Measurements from ENCODE around the gene BHLHE23.

The BHLHE23 gene

DNA sequence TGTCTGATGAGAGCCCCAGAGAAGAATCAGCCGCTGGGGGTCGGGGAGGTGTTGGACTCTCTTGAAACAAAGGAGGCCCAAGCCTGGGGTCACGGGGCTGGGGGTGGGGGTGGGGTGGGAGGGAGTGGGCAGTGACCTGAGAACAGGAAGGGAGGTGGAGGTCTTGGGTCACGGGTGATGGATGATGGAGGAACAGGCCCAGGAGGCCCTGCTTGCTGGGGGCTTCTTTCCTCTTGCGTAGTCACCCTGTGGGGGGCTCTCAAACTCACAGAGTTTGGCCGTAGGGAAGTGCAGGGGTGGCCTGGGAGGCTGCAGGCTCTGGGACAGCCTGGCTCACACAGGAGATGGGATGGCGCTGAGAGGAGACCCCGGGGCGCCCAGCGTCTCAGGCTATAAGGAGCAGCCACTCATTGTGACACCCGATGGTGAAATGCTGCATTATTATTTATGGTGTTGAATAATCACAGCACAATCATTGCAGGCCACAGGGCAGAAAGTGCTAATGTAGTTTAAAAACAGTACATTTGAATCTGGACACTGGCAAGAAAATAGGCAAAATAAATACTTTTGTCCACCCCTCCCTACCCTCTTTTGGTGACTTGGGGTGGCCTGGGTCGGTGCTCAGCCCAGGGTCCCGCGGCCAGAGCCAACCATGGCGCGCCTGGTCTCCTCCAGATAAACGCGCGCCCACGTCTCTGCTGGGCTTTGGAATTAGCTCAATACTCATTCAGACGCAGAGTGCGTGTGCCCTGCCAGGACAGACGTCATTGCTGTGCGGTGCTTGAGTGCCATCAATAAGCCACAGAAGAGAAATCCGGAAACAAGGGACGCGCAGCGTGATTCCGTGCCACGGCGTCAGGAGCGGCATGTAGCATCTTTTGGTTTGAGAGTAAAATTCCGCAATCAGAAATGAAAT is 27.3 kb upstream of the BHLHE23 start:
- Histone ChIP-seq H3K9ac (ENCODE audit: low read depth, low read length) (no peak overlapping the region), H3K4me1 (ENCODE audit: insufficient read depth, low read length) (no peaks in the 10 kb centered on the region), H3K79me2 (ENCODE audit: insufficient read depth, low read length) (no peaks in the 10 kb centered on the region), H4K20me1 (ENCODE audit: insufficient read depth, low read length) (peaks cover 65% of the 10 kb centered on the region), H3K27ac (ENCODE audit: low read length) (0 out of 2 replicates have a peak overlapping the region, but pooled peaks have one; percentile 14), H3K4me2 (ENCODE audit: insufficient read depth, low read length) (no peak overlapping the region), H2AFZ (ENCODE audit: low read depth, low read length) (no peak overlapping the region), H3K36me3 (ENCODE audit: insufficient read depth, low read length) (peaks cover 26% of the 10 kb centered on the region), H3K27me3 (ENCODE audit: insufficient read depth, low read length, poor library complexity) (no peaks in the 10 kb centered on the region), H3K9me3 (ENCODE audit: insufficient read depth, low read length, severe bottlenecking) (no peaks in the 10 kb centered on the region), H3K4me3 (ENCODE audit: low read depth in 1 of 2, low read length in 2 of 2) (no peak overlapping the region)
- DNase-seq (no peak), ATAC-seq (ENCODE audit: insufficient read depth, low read depth) (no peak)
- no peak for TF ChIP-seq EZH2 (IDR thresholded peaks at IDR 0.05; ENCODE audit: borderline replicate concordance, low read depth, low read length, severe bottlenecking)
- TF ChIP-seq, protein P1, sequence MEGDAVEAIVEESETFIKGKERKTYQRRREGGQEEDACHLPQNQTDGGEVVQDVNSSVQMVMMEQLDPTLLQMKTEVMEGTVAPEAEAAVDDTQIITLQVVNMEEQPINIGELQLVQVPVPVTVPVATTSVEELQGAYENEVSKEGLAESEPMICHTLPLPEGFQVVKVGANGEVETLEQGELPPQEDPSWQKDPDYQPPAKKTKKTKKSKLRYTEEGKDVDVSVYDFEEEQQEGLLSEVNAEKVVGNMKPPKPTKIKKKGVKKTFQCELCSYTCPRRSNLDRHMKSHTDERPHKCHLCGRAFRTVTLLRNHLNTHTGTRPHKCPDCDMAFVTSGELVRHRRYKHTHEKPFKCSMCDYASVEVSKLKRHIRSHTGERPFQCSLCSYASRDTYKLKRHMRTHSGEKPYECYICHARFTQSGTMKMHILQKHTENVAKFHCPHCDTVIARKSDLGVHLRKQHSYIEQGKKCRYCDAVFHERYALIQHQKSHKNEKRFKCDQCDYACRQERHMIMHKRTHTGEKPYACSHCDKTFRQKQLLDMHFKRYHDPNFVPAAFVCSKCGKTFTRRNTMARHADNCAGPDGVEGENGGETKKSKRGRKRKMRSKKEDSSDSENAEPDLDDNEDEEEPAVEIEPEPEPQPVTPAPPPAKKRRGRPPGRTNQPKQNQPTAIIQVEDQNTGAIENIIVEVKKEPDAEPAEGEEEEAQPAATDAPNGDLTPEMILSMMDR (IDR thresholded peaks at IDR 0.05; ENCODE audit: borderline replicate concordance, extremely low read depth, low read length, poor library complexity, severe bottlenecking), result no peak

DNA sequence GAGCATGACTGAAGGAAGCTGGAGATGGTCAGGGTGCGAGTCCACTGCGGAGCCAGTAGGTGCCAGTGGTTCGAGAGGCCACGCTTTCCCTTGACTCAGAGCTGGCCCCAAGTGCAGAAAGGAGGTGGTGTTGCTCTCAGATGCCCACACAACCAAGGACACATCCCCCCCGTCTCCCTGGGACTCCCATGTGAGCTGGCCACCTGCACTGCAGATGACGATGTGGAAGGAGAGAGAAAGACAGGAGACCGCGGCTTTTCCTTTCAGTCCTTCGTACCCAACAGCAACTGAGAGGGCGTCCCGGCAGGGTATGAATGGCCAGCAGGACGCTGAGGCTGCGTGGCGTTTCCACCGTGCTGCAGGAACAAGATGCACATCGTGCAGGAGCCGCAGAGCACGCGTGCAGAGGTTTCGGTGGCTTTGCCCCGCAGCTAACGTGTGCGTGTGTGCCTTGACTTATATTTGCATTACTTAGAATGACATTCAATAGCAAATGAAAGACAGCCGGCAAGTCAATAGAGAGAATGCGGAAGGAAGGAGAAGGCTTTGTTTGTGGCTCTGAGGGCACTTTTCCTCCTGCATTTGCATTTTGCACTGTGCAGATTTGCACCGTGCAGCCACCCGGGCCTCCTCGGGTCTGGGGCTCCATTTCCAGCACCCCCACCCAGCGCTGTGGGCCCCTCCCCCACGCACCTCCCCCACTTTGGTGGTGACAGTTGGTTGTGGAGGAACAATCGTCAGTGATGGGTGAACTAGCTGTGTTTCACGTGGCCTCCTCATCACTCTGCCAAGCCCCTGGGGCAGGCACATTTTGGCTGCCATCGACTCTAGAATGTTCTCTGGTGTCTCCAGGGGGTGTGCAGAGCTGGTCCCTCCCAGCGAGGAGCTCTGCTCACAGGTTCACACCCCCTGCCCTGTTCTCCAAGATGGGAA is 26.4 kb upstream of the BHLHE23 start:
- Histone ChIP-seq H3K27ac (ENCODE audit: low read length) (0 out of 2 replicates have a peak overlapping the region, but pooled peaks have one; percentile 14), H3K79me2 (ENCODE audit: insufficient read depth, low read length) (no peaks in the 10 kb centered on the region), H3K9ac (ENCODE audit: low read depth, low read length) (no peak overlapping the region), H3K4me2 (ENCODE audit: insufficient read depth, low read length) (no peak overlapping the region), H3K27me3 (ENCODE audit: insufficient read depth, low read length, poor library complexity) (no peaks in the 10 kb centered on the region), H3K4me3 (ENCODE audit: low read depth in 1 of 2, low read length in 2 of 2) (no peak overlapping the region), H3K36me3 (ENCODE audit: insufficient read depth, low read length) (peaks cover 26% of the 10 kb centered on the region), H2AFZ (ENCODE audit: low read depth, low read length) (no peak overlapping the region), H3K9me3 (ENCODE audit: insufficient read depth, low read length, severe bottlenecking) (no peaks in the 10 kb centered on the region), H4K20me1 (ENCODE audit: insufficient read depth, low read length) (peaks cover 71% of the 10 kb centered on the region), H3K4me1 (ENCODE audit: insufficient read depth, low read length) (no peaks in the 10 kb centered on the region)
- ATAC-seq (ENCODE audit: insufficient read depth, low read depth) (no peak), DNase-seq (no peak)
- TF ChIP-seq, protein P1 (IDR thresholded peaks at IDR 0.05; ENCODE audit: borderline replicate concordance, extremely low read depth, low read length, poor library complexity, severe bottlenecking), result no peak
- no peak for TF ChIP-seq EZH2 (IDR thresholded peaks at IDR 0.05; ENCODE audit: borderline replicate concordance, low read depth, low read length, severe bottlenecking)

DNA sequence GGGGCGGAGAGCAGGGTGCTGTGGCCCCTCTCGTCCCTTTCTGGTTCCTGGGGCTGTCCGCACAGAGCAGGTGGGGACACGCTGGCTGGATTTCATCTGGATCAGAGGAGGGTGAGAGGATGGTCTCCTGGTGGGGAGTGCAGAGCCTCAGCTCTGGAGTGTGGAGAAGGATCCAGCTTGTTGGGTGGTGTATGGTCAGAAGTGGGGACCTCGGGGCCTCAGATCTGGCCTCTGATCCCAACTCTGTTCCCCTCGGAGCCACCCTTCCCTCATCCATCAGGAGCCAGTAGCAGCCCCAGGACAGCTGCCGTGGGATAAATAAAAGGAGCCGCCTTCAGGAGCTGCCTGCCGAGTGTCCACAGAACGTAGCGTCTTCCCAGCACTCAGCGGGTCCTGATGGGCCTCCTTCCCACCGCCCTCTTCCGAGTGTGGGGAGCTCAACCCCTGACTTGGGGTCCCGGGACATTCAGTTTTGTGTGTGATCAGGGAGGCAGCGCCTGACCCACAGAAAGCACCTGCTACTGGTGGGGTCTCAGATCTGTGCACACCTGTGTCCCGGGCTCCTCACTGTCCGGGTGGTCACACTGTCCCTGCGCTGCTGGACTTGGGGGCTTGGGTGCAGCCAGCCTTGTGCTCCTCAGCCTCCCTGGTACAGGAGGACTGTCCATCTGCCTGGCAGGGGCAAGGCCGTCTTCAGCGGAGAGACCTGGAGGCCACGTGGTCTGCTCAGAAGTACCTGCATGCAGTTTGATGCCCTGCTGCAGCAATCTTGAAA is 25.4 kb upstream of the BHLHE23 start:
- peaks cover 29% of the 10 kb centered on the region for H3K36me3 ChIP-seq (ENCODE audit: insufficient read depth, low read length)
- H3K27me3 ChIP-seq (ENCODE audit: insufficient read depth, low read length, poor library complexity), result no peaks in the 10 kb centered on the region
- H4K20me1 ChIP-seq (ENCODE audit: insufficient read depth, low read length), result peaks cover 74% of the 10 kb centered on the region
- H3K4me1 ChIP-seq (ENCODE audit: insufficient read depth, low read length), result no peaks in the 10 kb centered on the region
- ATAC-seq (ENCODE audit: insufficient read depth, low read depth) (peak; percentile 11; the same call in 1 of the 3 replicates), DNase-seq (no peak)
- no peak overlapping the region for H3K4me3 ChIP-seq (ENCODE audit: low read depth in 1 of 2, low read length in 2 of 2)
- no peak overlapping the region for H3K9ac ChIP-seq (ENCODE audit: low read depth, low read length)
- TF ChIP-seq, protein P1 (IDR thresholded peaks at IDR 0.05; ENCODE audit: borderline replicate concordance, extremely low read depth, low read length, poor library complexity, severe bottlenecking), result no peak
- no peak for TF ChIP-seq EZH2 (IDR thresholded peaks at IDR 0.05; ENCODE audit: borderline replicate concordance, low read depth, low read length, severe bottlenecking)
- H3K27ac ChIP-seq (ENCODE audit: low read length), result 0 out of 2 replicates have a peak overlapping the region, but pooled peaks have one; percentile 13
- 0 out of 2 replicates have a peak, but pooled peaks cover 4% of the 10 kb centered on the region for H3K79me2 ChIP-seq (ENCODE audit: insufficient read depth, low read length)
- H2AFZ ChIP-seq (ENCODE audit: low read depth, low read length), result no peak overlapping the region
- no peak overlapping the region for H3K4me2 ChIP-seq (ENCODE audit: insufficient read depth, low read length)
- H3K9me3 ChIP-seq (ENCODE audit: insufficient read depth, low read length, severe bottlenecking), result no peaks in the 10 kb centered on the region
